HG03196 (cell line): Measurements from ENCODE around the gene ABCB7.
"Not testable (repeated sequence)": the region's sequence is repeated elsewhere in the genome, so short reads cannot be mapped to it uniquely, and the experiment has no call there.

Experiments
- ATAC-seq: cut with Tn5 transposase; IDR thresholded peaks from one replicate; pipeline ENCODE4 v1.9.1; 2021; ENCODE audit not compliant: unreplicated experiment

The ABCB7 gene

GRCh38 chrX:75155827-75156525, at the start of gene ABCB7:
Gene ABCB7, minus strand, starts transcription at chrX:75156283. Its CDS starts 11 bp downstream, at chrX:75156272.
- peak; percentile 87 for ATAC-seq

DNA sequence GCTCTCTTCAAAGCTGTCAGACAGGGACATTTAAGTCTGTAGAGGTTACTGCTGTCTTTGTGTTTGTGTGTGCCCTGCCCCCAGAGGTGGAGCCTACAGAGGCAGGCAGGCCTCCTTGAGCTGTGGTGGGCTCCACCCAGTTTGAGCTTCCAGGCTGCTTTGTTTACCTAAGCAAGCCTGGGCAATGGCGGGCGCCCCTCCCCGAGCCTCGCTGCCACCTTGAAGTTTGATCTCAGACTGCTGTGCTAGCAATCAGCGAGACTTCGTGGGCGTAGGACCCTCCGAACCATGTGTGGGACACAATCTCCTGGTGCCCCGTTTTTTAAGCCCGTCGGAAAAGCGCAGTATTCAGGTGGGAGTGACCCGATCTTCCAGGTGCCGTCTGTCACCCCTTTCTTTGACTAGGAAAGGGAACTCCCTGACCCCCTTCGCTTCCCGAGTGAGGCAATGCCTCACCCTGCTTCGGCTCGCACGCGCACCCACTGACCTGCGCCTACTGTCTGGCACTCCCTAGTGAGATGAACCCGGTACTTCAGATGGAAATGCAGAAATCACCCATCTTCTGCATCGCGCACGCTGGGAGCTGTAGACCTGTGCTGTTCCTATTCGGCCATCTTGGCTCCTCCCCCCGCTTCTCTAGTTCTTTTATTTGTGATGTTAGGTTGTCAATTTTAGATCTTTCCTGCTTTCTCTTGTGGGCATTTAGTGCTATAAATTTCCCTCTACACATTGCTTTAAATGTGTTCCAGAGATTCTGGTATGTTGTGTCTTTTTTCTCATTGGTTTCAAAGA, 32.5 kb upstream of the ABCB7 start:
- ATAC-seq: not testable (repeated sequence)

- no peak for ATAC-seq
Measured at GRCh38 chrX:75181721-75182120, 25.6 kb upstream of the ABCB7 start.

DNA sequence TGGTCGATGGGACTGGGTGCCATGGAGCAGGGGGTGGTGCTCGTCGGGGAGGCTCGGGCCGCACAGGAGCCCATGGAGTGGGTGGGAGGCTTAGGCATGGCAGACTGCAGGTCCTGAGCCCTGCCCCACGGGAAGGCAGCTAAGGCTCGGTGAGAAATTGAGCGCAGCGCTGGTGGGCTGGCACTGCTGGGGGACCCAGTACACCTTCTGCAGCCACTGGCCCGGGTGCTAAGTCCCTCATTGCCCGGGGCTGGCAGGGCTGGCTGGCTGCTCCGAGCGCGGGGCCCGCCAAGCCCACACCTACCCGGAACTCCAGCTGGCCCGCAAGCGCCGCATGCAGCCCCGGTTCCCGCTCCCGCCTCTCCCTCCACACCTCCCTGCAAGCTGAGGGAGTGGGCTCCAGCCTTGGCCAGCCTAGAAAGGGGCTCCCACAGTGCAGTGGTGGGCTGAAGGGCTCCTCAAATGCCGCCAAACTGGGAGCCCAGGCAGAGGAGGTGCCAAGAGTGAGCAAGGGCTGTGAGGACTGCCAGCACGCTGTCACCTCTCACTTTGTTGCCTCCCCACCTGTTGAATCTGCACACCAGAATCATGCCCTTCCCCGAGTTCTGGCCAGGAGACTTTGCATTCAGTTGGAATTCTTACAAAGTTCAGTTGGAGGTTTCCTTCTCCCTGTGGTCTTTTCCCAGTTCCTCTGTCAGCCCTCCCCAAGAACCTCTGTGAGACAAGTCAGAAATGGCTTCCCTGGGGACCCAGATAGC, 23.6 kb upstream of the ABCB7 start:
- not testable (repeated sequence) for ATAC-seq

GRCh38 chrX:75172257-75172890, 16.3 kb upstream of the ABCB7 start:
- ATAC-seq: not testable (repeated sequence)

DNA sequence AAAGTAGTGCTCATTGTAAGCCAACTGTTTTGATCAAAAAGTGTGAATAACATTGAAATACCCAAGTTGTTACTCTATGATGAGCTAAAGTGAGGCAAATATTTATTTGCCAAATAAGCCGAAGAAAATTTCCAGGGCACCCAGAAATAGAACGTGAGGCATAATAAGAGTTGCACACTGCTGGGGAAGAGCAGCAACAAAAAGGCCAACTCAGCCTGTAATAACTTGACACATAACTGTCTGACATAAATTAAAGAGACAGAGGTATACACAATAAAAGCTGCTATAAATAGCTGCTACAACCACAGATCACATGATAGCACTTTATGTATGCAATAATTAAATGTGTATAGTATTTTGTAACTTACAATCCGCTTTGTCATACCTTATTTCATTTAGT, 2.0 kb upstream of the ABCB7 start:
- no peak for ATAC-seq

GRCh38 chrX:75156531-75156945, 455 bp upstream of the ABCB7 start:
- no peak for ATAC-seq

GRCh38 chrX:75155447-75155826, 646 bp downstream of the ABCB7 start:
- ATAC-seq: peak; percentile 19

DNA sequence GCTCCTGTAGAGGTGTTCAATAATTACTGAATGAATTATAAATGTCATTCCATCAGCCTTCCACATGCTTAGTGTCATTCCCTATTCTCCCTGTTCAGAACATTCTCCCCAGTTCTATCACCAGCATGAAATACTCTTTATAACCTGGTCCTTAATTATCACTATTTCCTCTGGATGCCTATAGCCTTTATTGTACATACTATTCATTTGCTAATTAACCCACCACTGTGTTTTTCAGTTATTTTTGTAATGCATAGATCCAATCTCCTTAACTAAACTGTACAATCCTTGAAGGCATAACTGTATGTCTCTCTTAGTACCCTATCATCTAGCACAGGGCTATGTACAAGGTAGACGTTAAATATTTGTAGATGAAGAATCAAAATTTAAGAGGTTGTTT, 1.2 kb downstream of the ABCB7 start:
- ATAC-seq: no peak

DNA sequence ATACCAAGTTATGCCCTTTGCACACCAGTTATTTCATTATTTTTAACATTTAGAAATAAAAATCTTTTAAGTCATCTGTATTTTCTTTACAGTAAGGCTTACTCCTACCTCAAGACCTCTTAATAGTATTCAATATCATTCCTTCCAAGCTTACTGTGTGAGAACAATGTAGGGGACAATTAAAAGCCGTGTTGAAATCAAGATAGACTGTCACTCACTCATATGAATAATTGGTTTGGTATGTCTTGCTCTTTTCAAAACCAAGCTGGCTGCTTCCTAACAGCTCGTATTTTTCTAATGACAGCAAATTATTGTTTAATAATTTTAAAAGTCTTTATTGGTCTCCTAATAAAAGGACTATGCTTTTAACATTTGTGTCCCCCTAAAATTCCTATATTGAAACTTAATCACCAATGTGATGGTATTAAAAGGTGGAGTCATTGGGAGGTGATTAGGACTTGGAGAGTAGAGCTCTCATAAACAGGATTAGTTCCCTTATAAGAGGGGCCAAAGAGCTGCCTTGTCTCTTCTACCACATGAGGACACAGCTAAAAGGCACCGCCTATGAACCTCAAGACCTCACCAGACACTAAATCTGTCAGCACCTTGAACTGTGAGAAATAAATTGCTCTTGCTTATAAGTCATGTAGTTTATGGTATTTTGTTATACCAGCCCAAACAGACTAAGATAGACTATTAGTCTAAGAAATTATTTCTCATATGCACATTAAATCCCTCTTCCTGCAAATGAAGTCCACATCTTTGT, 4.1 kb downstream of the ABCB7 start:
- ATAC-seq: no peak

DNA sequence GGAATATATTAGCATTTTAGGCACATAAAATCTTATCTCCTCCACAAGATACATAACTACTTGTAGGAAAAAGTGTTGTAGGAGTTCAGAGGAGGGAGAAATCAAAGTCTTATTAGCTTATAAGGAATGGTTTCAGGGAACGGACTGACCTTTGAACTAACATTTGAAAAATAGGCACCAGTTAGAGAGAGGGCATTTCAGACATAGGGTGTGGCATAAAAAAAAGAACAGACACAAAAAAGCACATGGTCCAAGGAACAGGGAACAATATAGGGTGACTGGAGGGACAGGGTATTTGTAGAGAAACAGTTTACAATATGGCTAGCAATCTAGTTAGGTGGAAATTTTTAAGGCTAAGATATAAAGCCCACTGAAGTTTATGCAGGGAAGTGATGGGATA, 6.4 kb downstream of the ABCB7 start:
- no peak for ATAC-seq

- ATAC-seq: no peak
Measured at GRCh38 chrX:75132672-75133071, 23.4 kb downstream of the ABCB7 start.

GRCh38 chrX:75131973-75132627, 24.0 kb downstream of the ABCB7 start:
- no peak for ATAC-seq

- not testable (repeated sequence) for ATAC-seq
Measured at GRCh38 chrX:75129069-75129468, 27.0 kb downstream of the ABCB7 start.

DNA sequence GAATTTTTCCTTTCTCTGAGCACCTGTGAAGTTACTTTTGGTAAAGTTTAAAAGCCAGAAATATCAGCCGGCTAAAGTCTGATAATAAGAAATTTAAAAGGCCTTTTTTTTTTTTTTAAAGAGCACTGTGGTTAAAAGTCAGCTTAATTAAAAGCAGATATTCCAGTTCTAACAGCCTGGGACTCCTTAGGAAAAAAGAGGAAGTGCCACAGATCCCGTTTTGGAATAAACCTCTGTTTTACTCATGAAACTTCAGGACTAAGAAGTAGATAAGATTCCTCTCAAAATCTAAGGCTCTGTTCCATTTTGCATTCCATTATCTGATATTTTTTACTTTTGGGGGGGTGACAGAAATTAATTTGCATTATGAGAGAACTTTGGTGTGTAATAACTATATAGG, 37.8 kb downstream of the ABCB7 start:
- no peak for ATAC-seq

GRCh38 chrX:75115707-75116413, 40.2 kb downstream of the ABCB7 start:
- ATAC-seq: no peak

DNA sequence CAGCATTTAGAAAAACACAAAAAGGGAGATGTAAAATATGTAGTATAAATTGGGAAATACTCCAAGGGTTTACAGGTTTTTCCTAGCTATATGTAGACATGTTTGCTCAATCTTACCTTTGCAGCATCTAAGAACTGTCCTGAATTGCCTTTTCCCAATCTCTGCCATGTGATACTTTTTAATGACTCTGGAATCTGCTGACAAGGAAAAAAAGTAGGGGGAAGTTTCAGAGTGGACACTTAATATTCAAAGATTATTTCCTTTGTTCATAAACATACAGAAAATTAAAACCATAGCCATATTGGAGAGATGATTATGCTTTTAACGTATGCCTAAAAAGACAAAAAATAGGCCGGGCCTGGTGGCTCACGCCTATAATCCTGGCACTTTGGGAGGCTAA, 41.4 kb downstream of the ABCB7 start:
- no peak for ATAC-seq

DNA sequence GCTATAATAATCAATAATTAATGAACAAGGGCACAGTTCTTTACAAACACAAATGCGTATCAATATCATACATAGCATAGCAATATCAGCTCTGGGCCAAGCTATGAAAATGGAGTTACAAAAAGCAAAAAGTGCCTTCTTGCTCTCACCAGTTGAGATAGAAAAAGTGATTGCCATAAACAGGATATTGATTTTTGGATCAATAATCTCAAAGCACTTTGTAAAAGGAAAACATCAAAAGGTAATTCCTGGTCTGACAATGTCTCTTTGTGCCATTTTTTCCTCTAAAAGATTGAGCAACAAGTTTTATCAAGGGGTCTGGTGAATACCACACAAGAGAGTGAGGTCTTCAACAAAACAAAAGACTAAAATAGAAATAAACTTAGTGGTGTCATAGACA, 42.4 kb downstream of the ABCB7 start:
- ATAC-seq: no peak

DNA sequence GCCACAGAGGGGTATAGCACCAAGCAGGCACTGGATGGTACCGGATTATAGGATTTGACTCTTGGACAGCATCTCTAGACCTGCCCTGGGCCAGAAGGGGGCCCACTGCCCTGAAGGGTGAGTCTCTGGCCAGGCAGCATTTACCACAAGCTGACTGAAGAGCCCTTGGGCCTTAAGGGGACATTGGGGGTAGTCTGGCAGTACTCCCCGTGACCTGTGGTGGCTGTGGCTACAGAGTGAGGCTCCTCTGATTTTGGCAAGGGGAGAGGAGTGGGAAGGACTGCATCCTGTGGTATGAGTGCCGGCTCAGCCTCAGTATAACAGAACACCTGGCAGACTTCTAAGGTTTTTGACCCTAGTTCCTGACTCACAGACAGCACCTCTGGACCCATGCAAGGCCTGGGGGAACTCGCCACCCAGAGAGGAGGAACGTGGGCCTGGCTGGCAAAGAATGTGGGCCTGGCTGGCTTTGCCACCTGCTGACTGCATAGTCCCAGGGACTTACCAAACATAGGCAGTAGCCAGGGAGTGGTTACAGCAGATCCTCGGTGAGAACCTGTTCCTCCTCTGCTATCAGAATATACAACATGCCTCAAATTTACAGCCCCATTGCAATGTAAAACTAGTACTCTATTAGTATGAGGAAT, 48.1 kb downstream of the ABCB7 start:
- no peak for ATAC-seq
